Islet of Langerhans (tissue), 1 donor: ENCODE data around the gene IER3.

Experiments used
- FAIRE-seq: peaks from one replicate; lab custom pipeline; 2011; peaks lifted over from hg19 to GRCh38; lab: Jason Lieb, UNC

The IER3 gene

GRCh38 chr6:30703821-30704220 lies 40.5 kb downstream of the IER3 start:
- FAIRE-seq: no peak

- FAIRE-seq: no peak
Observed at GRCh38 chr6:30703011-30703410, 41.3 kb downstream of the IER3 start.

GRCh38 chr6:30700340-30700739 lies 44.0 kb downstream of the IER3 start:
- no peak for FAIRE-seq

- no peak for FAIRE-seq
Observed at GRCh38 chr6:30696432-30696831, 47.9 kb downstream of the IER3 start.
